Right lobe of liver (tissue), 6 donors: ENCODE results near the gene STEAP4. TPM values are rescaled to one million over a fixed set of nuclear protein-coding genes. Genes with fewer than 3 reads are reported as not detected.

Source experiments
- ATAC-seq, 4 donors: fragments of 200-7000 bp; cut with Tn5 transposase; one replicate each; pipeline ENCODE4 v1.9.1; 2020; ENCODE audit warnings: mild to moderate bottlenecking in 4 of 4, moderate library complexity in 4 of 4
- DNase-seq, 3 donors: peaks; one replicate each; pipeline ENCODE4 v3.0.0-alpha.2; 2020
- H3K27ac ChIP-seq, 3 donors: fragments of 200-600 bp; one replicate each; pipeline ENCODE4 v1.8.0; 2022
- H3K27me3 ChIP-seq, 2 donors: fragments of 200-600 bp; one replicate each; pipeline ENCODE4 v1.8.0; 2022
- H3K36me3 ChIP-seq, 4 donors: fragments of 200-600 bp; sonication (generic) in 1 of 4; one replicate each; pipeline versions ENCODE4 v1.5.1 to v1.8.0; 2017 to 2022; ENCODE audit warnings: control low read depth in 1 of 4
- H3K4me1 ChIP-seq, 4 donors: fragments of 200-600 bp; sonication (generic) in 1 of 4; one replicate each; pipeline versions ENCODE4 v1.5.1 to v1.8.0; 2017 to 2022; ENCODE audit warnings: control low read depth in 1 of 4
- H3K4me3 ChIP-seq, 3 donors: fragments of 200-600 bp; one replicate each; pipeline ENCODE4 v1.8.0; 2022
- H3K9me3 ChIP-seq, 4 donors: fragments of 200-600 bp; sonication (generic) in 1 of 4; one replicate each; pipeline versions ENCODE4 v1.5.1 to v1.8.0; 2017 to 2022; ENCODE audit warnings: control low read depth in 1 of 4
- CTCF ChIP-seq, 4 donors: fragments of 200-600 bp in 3 of 4; fragments of 450-650 bp in 1 of 4; IDR thresholded peaks; one replicate each; pipeline versions ENCODE4 v1.5.1 to v1.8.0; 2016 to 2022; ENCODE audit warnings: antibody characterized with exemption in 4 of 4, mild to moderate bottlenecking in 2 of 4
- POLR2A ChIP-seq: fragments of 450-650 bp; IDR thresholded peaks from one replicate; pipeline ENCODE4 v1.6.1; 2017; ENCODE audit warnings: antibody characterized with exemption, mild to moderate bottlenecking
- WGBS: methylation state at CpG from one replicate; pipeline ENCODE4 v1.1.6; 2018; ENCODE audit warnings: low coverage, low lambda C conversion rate; ENCODE audit not compliant: insufficient coverage; ENCODE audit errors: missing lambda C conversion rate; 5-methylcytosine and 5-hydroxymethylcytosine counted together
- intact Hi-C, 2 donors: fragments of 100-400 bp; cut with DNase I; formaldehyde crosslinking; loops; one replicate each; pipeline versions ENCODE4 v1.11.2 to v1.14.1; 2022
- total RNA-seq, 6 experiments: library from RNA; depleted of rRNA in 2 of 6; stranded (reverse); fragments of >200 nt in 2 of 6; fragmentation: NEBNext Ultra II Directional in 3 of 6; extraction: Animal tissue kit (Norgen Biotek cat#: 25700) in 3 of 6; gene quantifications; one replicate each; pipeline versions ENCODE4 v1.1.0 to v1.2.4, GENCODE V29; 2016 to 2023
- donor health status: DM: no; HTN: yes; CAD: no.
- donor health status: DM: no; HTN: no; CAD: no.
- donor health status: DM: no; HTN: no; CAD: no.
- donor health status: DM: no; HTN: yes; CAD: no.
- donor health status: DM: no; HTN: yes; CAD: no.

The STEAP4 gene
- total RNA-seq, 6 experiments from 2014 or later = 16.3 to 158 (median 22.9) TPM

DNA sequence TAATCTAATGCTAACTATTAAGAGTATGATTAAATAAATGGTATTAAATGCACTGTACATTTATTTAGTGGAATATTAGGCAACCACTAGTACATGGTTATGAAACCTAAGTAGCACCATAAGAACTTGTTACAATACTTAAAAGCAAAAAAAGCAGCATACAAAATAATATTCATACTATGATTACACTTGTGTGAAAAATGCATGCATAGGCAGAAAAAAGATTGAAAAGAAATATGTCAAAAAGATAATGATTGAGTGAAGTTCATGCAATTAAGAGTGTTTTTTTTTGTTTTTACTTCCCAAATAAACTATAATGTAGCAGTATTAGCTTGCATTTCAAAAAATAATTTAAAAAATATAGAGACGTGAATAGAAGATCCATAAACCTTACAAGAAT, 66.8 kb downstream of the STEAP4 start:
- DNase-seq (no peak), ATAC-seq (no peak)
- no peaks in the 10 kb centered on the region for H3K36me3 ChIP-seq
- TF ChIP-seq CTCF (IDR thresholded peaks at IDR 0.05) (no peak), POLR2A (no peak)
- no peaks in the 10 kb centered on the region for H3K9me3 ChIP-seq
- H3K27me3 ChIP-seq = no peaks in the 10 kb centered on the region
- no peak overlapping the region for H3K27ac ChIP-seq
- H3K4me1 ChIP-seq = no peaks in the 10 kb centered on the region
- H3K4me3 ChIP-seq = no peak overlapping the region
- intact Hi-C loops = loop anchor here in 1 of 2 donors (10.0 kb wide), 1 partner anchor 115 kb away; no protein-coding TSS in a partner anchor
- 82% methylated on average over 1 of the region's 1 CpG for WGBS

GRCh38 chr7:88233828-88234227, 72.9 kb downstream of the STEAP4 start:
- ATAC-seq (peak; percentile 70 to 94 (median 86)), DNase-seq (no peak)
- Histone ChIP-seq H3K36me3 (no peaks in the 10 kb centered on the region), H3K4me3 (no peak overlapping the region), H3K4me1 (no peaks in the 10 kb centered on the region), H3K9me3 (no peaks in the 10 kb centered on the region), H3K27ac (no peak overlapping the region), H3K27me3 (no peaks in the 10 kb centered on the region)
- TF ChIP-seq POLR2A (no peak), CTCF (IDR thresholded peaks at IDR 0.05) (no peak)
- intact Hi-C loops = no loop called here

GRCh38 chr7:88230646-88231045, 76.0 kb downstream of the STEAP4 start:
- ATAC-seq (no peak), DNase-seq (no peak)
- Histone ChIP-seq H3K4me1 (peaks cover 0 to 14% (median 4%) of the 10 kb centered on the region in 4 donors), H3K9me3 (no peaks in the 10 kb centered on the region), H3K27me3 (no peaks in the 10 kb centered on the region), H3K4me3 (no peak overlapping the region), H3K36me3 (no peaks in the 10 kb centered on the region), H3K27ac (no peak overlapping the region)
- TF ChIP-seq CTCF (IDR thresholded peaks at IDR 0.05) (no peak), POLR2A (no peak)
- WGBS = 72% methylated on average over 5 of the region's 5 CpGs
- intact Hi-C loops = no loop called here

DNA sequence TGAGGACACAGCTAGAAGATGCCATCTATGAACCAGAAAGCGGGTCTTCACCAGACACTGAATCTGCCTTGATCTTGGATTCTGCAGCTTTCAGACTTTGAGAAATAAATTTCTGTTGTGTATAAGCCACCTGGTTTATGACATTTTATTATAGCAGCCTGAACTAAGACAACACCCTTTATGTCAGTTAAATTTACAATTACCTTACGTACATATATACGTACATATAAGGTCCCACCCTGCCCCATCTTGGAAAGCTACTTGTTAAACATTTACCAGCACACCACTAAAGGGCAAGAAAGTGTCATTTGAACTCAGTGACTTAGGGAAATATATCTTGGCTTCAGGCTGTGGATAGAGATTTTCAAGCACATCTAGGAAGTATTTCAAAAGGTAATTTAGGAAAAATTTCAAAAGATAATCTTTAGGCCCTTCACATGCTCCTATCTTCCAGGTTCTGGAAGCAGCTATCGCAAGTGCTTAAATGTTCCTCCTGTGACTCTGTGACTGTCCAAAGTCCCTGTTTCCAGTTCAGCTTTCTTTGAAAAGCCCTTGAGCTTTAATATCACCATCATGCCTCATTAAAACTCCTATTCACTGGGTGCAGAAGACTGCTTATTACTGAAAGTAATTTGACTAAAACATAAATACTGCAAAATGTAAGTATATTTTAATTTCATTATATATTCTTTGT, 77.2 kb downstream of the STEAP4 start:
- Histone ChIP-seq H3K4me1 (peaks cover 0 to 15% (median 5%) of the 10 kb centered on the region in 4 donors), H3K9me3 (no peaks in the 10 kb centered on the region), H3K4me3 (no peak overlapping the region), H3K27me3 (no peaks in the 10 kb centered on the region), H3K27ac (no peak overlapping the region), H3K36me3 (no peaks in the 10 kb centered on the region)
- intact Hi-C loops = no loop called here
- 94% methylated on average over 4 of the region's 4 CpGs for WGBS
- TF ChIP-seq CTCF (IDR thresholded peaks at IDR 0.05) (no peak), POLR2A (no peak)
- DNase-seq = no peak
- ATAC-seq = no peak
